ENCODE data around the gene GALT.

GALT gene

DNA sequence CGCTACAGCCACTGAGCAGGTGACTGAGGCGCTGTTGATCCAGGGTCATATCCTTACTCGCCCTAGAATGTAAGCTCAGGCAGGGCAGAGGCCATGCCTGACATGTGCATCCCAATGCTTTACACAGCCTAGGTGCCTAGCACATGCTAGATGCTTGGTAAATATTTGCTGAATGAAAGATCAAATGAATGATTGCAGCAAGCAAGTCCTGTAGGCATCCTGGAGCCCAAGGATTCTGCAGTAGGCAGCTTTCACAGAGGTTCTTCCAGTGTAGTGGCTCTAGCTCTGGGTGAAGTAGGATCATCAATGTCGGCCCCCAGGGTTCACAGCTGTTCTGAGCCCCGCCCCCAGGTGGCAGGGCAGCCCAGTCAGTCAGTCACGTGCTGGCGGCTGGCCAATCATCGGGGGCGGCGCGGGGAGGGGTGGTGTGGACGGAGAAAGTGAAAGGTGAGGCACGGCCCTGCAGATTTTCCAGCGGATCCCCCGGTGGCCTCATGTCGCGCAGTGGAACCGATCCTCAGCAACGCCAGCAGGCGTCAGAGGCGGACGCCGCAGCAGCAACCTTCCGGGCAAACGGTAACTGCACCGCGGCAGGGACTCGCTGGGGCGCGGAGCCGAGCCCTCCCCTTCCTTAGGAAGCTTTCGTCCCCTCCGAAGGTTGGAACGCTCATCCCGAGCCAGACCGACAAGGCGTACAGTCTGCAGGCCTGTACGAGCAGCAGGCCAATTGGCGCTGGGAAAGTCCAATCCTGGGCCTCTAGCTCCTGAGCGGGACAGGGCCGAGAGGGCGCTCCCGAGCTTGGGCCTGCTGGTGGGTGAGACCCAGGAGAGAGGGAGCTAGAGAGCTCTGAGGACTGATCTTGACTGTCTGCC is at the start of gene GALT:
Gene GALT, plus strand, starts transcription at position 465 of the 873 bp plus-strand sequence. Its CDS starts 30 bp downstream, at position 495.
- DNase-seq (ENCODE audit: low read depth), result peak; percentile 41
- peak within 1 kb of the TSS; percentile 71 for H3K4me3 ChIP-seq (ENCODE audit: low read depth, low read length)
- TF ChIP-seq, protein P1, sequence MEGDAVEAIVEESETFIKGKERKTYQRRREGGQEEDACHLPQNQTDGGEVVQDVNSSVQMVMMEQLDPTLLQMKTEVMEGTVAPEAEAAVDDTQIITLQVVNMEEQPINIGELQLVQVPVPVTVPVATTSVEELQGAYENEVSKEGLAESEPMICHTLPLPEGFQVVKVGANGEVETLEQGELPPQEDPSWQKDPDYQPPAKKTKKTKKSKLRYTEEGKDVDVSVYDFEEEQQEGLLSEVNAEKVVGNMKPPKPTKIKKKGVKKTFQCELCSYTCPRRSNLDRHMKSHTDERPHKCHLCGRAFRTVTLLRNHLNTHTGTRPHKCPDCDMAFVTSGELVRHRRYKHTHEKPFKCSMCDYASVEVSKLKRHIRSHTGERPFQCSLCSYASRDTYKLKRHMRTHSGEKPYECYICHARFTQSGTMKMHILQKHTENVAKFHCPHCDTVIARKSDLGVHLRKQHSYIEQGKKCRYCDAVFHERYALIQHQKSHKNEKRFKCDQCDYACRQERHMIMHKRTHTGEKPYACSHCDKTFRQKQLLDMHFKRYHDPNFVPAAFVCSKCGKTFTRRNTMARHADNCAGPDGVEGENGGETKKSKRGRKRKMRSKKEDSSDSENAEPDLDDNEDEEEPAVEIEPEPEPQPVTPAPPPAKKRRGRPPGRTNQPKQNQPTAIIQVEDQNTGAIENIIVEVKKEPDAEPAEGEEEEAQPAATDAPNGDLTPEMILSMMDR (IDR thresholded peaks at IDR 0.05; ENCODE audit: control insufficient read depth, extremely low read depth, insufficient read depth), result peak; percentile 57

GRCh38 chr9:34599546-34599945 is 46.9 kb upstream of the GALT start:
- no peak overlapping the region for H3K4me3 ChIP-seq (ENCODE audit: low read depth, low read length)
- DNase-seq (ENCODE audit: low read depth), result no peak
- TF ChIP-seq, protein P1 (IDR thresholded peaks at IDR 0.05; ENCODE audit: control insufficient read depth, extremely low read depth, insufficient read depth), result no peak

DNA sequence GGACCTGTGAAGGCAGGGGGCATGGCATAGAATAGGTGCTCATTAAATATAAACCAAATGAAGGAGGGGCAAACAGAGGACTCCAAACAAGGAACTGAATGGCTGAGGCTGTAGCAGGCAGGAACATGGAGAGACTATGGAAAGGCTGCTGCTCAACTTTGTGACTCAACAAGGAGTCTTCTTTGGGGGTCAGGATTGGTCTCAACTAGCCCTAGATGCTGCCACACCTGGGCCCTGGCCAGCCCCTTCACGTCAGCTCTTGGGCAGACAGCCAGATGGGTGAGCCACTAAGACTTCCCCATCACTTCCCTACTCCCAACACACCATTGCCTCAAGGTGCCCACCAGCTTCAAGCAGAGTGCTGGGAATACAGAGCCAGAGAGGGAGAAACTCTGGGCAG is 45.6 kb upstream of the GALT start:
- no peak overlapping the region for H3K4me3 ChIP-seq (ENCODE audit: low read depth, low read length)
- DNase-seq (ENCODE audit: low read depth), result no peak
- TF ChIP-seq, protein P1 (IDR thresholded peaks at IDR 0.05; ENCODE audit: control insufficient read depth, extremely low read depth, insufficient read depth), result no peak

- TF ChIP-seq, protein P1 (IDR thresholded peaks at IDR 0.05; ENCODE audit: control insufficient read depth, extremely low read depth, insufficient read depth), result no peak
- no peak overlapping the region for H3K4me3 ChIP-seq (ENCODE audit: low read depth, low read length)
- DNase-seq (ENCODE audit: low read depth), result no peak
Measured at GRCh38 chr9:34601937-34602573, 44.4 kb upstream of the GALT start.

DNA sequence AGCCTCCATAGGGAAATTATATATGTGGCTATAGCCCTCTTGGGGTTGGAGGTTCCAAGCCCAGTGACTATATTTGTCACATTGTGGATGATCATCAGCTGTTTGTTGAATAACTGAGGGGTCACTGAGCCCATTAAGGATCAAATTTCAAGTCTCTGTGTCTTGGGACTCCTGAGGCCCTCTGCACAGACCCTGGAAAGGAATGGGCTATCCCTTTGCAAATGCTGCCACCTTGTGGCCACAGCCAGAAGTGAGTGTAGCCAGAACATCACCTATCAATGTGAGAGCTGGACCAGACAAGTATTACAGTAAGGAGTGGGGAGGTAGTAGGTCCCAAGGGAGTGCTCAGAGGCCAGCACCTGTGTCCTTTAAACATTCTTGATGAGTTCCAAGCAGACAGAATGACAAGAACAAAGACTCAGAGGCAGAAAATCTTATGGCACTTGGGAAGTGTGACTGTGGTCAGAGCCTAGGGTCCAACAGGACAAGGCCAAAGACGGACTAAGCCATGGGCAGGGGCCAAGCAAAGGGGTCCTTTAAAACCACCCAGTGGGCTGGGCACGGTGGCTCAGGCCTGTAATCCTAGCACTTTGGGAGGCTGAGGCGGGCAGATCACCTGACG is 42.8 kb upstream of the GALT start:
- TF ChIP-seq, protein P1 (IDR thresholded peaks at IDR 0.05; ENCODE audit: control insufficient read depth, extremely low read depth, insufficient read depth), result peak; percentile 97
- no peak overlapping the region for H3K4me3 ChIP-seq (ENCODE audit: low read depth, low read length)
- DNase-seq (ENCODE audit: low read depth), result peak; percentile 17

DNA sequence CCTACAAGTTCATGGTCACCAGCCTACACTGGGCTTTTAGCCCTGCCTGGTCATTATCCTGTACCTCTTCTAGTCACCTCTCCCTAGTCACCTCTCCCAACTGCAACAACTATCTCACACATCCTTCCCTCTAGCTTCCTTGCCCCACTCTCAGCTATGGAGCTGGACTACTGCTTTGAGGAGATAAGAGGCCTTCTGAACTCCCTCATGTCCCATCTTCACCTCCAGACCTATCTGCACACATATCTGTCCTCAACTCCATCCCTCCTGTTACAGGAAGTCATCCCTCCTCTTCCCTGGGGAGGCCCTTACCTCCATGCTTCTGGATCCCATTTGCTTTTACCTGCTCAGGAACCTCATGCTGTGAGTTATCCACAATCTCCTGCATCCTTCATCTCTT is 40.3 kb upstream of the GALT start:
- H3K4me3 ChIP-seq (ENCODE audit: low read depth, low read length), result no peak overlapping the region
- TF ChIP-seq, protein P1 (IDR thresholded peaks at IDR 0.05; ENCODE audit: control insufficient read depth, extremely low read depth, insufficient read depth), result no peak
- DNase-seq (ENCODE audit: low read depth), result no peak

All from LNCaP clone FGC (cell line).